ENCODE results near the gene CEP43. TPM values are rescaled to one million over a fixed set of nuclear protein-coding genes. Genes with fewer than 3 reads are reported as not detected.

Gene CEP43
- total RNA-seq, 4 donors from 2014 or later, result 3.6 to 31.0 (median 14.3) TPM

GRCh38 chr6:166997348-166997747 lies 1.8 kb upstream of the CEP43 start:
- in situ Hi-C loops (cut with MboI; ENCODE audit: low pct_ligation_motif_present in 1 of 4, low pct_unique_long_range_greater_than_20kb in 1 of 4, low sequenced_read_pairs in 3 of 4), result loop anchor here in 3 of 4 donors (10.0 to 25.0 kb wide), 3 partner anchors 137 to 360 kb away; partner anchors contain the start of gene RPS6KA2 (in 1 of the 3)
- intact Hi-C loops (cut with DNase I; ENCODE audit: low total_unique reads), result no loop called here
- WGBS, 2 donors (ENCODE audit: low coverage in 1 of 2), result 80% methylated on average over 1 to 3 of the region's 3 CpGs

GRCh38 chr6:166997768-166998255 lies 1.4 kb upstream of the CEP43 start:
- TF ChIP-seq EP300 (IDR thresholded peaks at IDR 0.05; ENCODE audit: low read depth) (no peak), POLR2A (IDR thresholded peaks at IDR 0.05) (no peak), POLR2AphosphoS5 (IDR thresholded peaks at IDR 0.05) (no peak), CTCF (IDR thresholded peaks at IDR 0.05) (peak; percentile 17 to 58 (median 50))
- peak overlapping the region; percentile 54 to 100 (median 94) for H3K4me3 ChIP-seq
- WGBS, 2 donors (ENCODE audit: low coverage in 1 of 2), result 6% methylated on average over 37 of the region's 38 CpGs; no CpG with 5 or more reads in 1 of the 2 donors
- H3K4me1 ChIP-seq, result peaks cover 7 to 21% (median 20%) of the 10 kb centered on the region in 4 donors
- H3K27ac ChIP-seq, result peak overlapping the region; percentile 82 to 91 (median 85)
- no peaks in the 10 kb centered on the region for H3K9me3 ChIP-seq
- no peaks in the 10 kb centered on the region for H3K36me3 ChIP-seq
- H3K27me3 ChIP-seq, result no peaks in the 10 kb centered on the region
- DNase-seq, result peak; percentile 69
- in situ Hi-C loops (cut with MboI; ENCODE audit: low pct_ligation_motif_present in 1 of 4, low pct_unique_long_range_greater_than_20kb in 1 of 4, low sequenced_read_pairs in 3 of 4), result loop anchor here in 3 of 4 donors (10.0 to 25.0 kb wide), 3 partner anchors 137 to 361 kb away; partner anchors contain the start of gene RPS6KA2 (in 1 of the 3)
- intact Hi-C loops (cut with DNase I; ENCODE audit: low total_unique reads), result no loop called here

More at GRCh38 chr6:166997348-166997747, 1.8 kb upstream of the CEP43 start:
- no peaks in the 10 kb centered on the region for H3K9me3 ChIP-seq
- H3K4me3 ChIP-seq, result no peak overlapping the region
- no peaks in the 10 kb centered on the region for H3K27me3 ChIP-seq
- H3K4me1 ChIP-seq, result peaks cover 7 to 21% (median 20%) of the 10 kb centered on the region in 4 donors
- TF ChIP-seq POLR2A (IDR thresholded peaks at IDR 0.05), result no peak
- TF ChIP-seq EP300 (IDR thresholded peaks at IDR 0.05; ENCODE audit: low read depth), result no peak
- TF ChIP-seq CTCF (IDR thresholded peaks at IDR 0.05), result no peak
- TF ChIP-seq POLR2AphosphoS5 (IDR thresholded peaks at IDR 0.05), result no peak
- H3K27ac ChIP-seq, result no peak overlapping the region
- no peaks in the 10 kb centered on the region for H3K36me3 ChIP-seq
- no peak for DNase-seq

GRCh38 chr6:166998256-166999144 lies 697 bp upstream of the CEP43 start:
- no peaks in the 10 kb centered on the region for H3K27me3 ChIP-seq
- 1% methylated on average over 68 of the region's 96 CpGs; no CpG with 5 or more reads in 1 of the 2 donors for WGBS, 2 donors (ENCODE audit: low coverage in 1 of 2)
- in situ Hi-C loops (cut with MboI; ENCODE audit: low pct_ligation_motif_present in 1 of 4, low pct_unique_long_range_greater_than_20kb in 1 of 4, low sequenced_read_pairs in 3 of 4) (loop anchor here in 3 of 4 donors (10.0 to 25.0 kb wide), 3 partner anchors 136 to 361 kb away; partner anchors contain the start of gene RPS6KA2 (in 1 of the 3)), intact Hi-C loops (cut with DNase I; ENCODE audit: low total_unique reads) (no loop called here)
- TF ChIP-seq EP300 (IDR thresholded peaks at IDR 0.05; ENCODE audit: low read depth) (no peak), CTCF (IDR thresholded peaks at IDR 0.05) (no peak), POLR2A (IDR thresholded peaks at IDR 0.05) (no peak), POLR2AphosphoS5 (IDR thresholded peaks at IDR 0.05) (no peak)
- peaks cover 7 to 21% (median 20%) of the 10 kb centered on the region in 4 donors for H3K4me1 ChIP-seq
- DNase-seq, result peak; percentile 22
- H3K27ac ChIP-seq, result peak overlapping the region; percentile 82 to 91 (median 85)
- no peaks in the 10 kb centered on the region for H3K9me3 ChIP-seq
- H3K4me3 ChIP-seq, result peak overlapping the region; percentile 54 to 100 (median 94)
- H3K36me3 ChIP-seq, result no peaks in the 10 kb centered on the region

GRCh38 chr6:166999884-167000253 lies 672 bp downstream of the CEP43 start:
- no peaks in the 10 kb centered on the region for H3K36me3 ChIP-seq
- no peaks in the 10 kb centered on the region for H3K9me3 ChIP-seq
- peak overlapping the region; percentile 54 to 100 (median 99) for H3K4me3 ChIP-seq
- in situ Hi-C loops (cut with MboI; ENCODE audit: low pct_ligation_motif_present in 1 of 4, low pct_unique_long_range_greater_than_20kb in 1 of 4, low sequenced_read_pairs in 3 of 4), result loop anchor here in 3 of 4 donors (10.0 to 25.0 kb wide), 4 partner anchors 135 to 363 kb away; partner anchors contain the start of gene RPS6KA2 (in 1 of the 3)
- intact Hi-C loops (cut with DNase I; ENCODE audit: low total_unique reads), result no loop called here
- peak; percentile 49 for DNase-seq
- 0 to 1% methylated on average over 5 to 10 of the region's 10 CpGs for WGBS, 2 donors (ENCODE audit: low coverage in 1 of 2)
- H3K27me3 ChIP-seq, result no peaks in the 10 kb centered on the region
- peaks cover 7 to 21% (median 20%) of the 10 kb centered on the region in 4 donors for H3K4me1 ChIP-seq
- peak overlapping the region; percentile 82 to 91 (median 85) for H3K27ac ChIP-seq
- TF ChIP-seq POLR2AphosphoS5 (IDR thresholded peaks at IDR 0.05), result no peak
- TF ChIP-seq EP300 (IDR thresholded peaks at IDR 0.05; ENCODE audit: low read depth), result no peak
- TF ChIP-seq CTCF (IDR thresholded peaks at IDR 0.05), result no peak
- TF ChIP-seq POLR2A (IDR thresholded peaks at IDR 0.05), result no peak
